ENCODE results near the gene ADGRB3. TPM values are rescaled to one million over a fixed set of nuclear protein-coding genes. Genes with fewer than 3 reads are reported as not detected.

The ADGRB3 gene
- total RNA-seq, 1 donor from 2014 or later, result not detected

DNA sequence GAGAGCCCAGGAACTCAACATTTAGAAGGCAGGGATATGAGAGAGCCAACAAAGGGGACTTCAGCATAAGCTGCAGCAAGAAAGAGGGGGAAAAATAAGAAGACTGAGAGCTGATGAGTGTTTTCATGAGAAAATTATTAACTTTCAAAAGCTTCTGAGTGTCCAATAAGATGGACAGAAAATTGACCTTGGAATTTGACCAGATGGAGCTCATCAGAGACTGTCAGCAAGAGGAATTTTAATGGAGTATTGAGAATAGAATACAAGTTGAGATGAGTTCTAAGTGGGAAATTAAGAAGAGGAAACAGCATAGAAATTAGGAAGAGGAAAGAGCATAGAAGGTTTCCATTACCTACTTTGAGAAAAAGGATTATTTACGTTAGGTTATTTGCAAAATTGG lies 733.5 kb downstream of the ADGRB3 start:
- TF ChIP-seq CTCF (IDR thresholded peaks at IDR 0.05; ENCODE audit: insufficient read depth, low read length, severe bottlenecking), result no peak
- FAIRE-seq, result no peak
- no peak for DNase-seq (ENCODE audit: low read depth)
- no peak overlapping the region for H3K4me3 ChIP-seq (ENCODE audit: low read depth, low read length)
- no peaks in the 10 kb centered on the region for H3K36me3 ChIP-seq (ENCODE audit: control insufficient read depth, insufficient read depth, low read length)
- no peaks in the 10 kb centered on the region for H3K27me3 ChIP-seq (ENCODE audit: control insufficient read depth, insufficient read depth, low read length)

GRCh38 chr6:69370763-69371162 lies 735.7 kb downstream of the ADGRB3 start:
- Histone ChIP-seq H3K27me3 (ENCODE audit: control insufficient read depth, insufficient read depth, low read length) (no peaks in the 10 kb centered on the region), H3K36me3 (ENCODE audit: control insufficient read depth, insufficient read depth, low read length) (no peaks in the 10 kb centered on the region), H3K4me3 (ENCODE audit: low read depth, low read length) (no peak overlapping the region)
- no peak for TF ChIP-seq CTCF (IDR thresholded peaks at IDR 0.05; ENCODE audit: insufficient read depth, low read length, severe bottlenecking)
- FAIRE-seq (no peak), DNase-seq (ENCODE audit: low read depth) (no peak)

DNA sequence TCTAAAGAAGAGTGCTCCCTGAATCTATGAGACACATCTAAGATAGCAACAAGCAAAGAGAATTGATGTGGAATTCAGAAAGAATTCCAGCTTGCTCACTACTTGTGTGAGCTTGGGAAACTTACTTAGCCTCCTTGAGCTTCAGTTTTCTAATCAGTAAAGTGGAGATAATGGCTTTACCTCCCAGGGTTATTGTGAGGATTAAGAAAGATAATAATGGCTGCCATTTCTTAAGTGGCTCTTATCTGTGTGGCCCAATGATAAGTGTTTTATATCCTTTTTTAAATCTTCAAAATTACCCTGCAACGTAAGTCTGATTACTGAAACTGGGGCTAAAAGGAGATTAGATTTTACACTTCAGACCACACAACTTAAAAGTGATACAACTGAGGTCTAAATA lies 743.2 kb downstream of the ADGRB3 start:
- H3K4me3 ChIP-seq (ENCODE audit: low read depth, low read length), result no peak overlapping the region
- FAIRE-seq, result no peak
- no peak for TF ChIP-seq CTCF (IDR thresholded peaks at IDR 0.05; ENCODE audit: insufficient read depth, low read length, severe bottlenecking)
- no peaks in the 10 kb centered on the region for H3K27me3 ChIP-seq (ENCODE audit: control insufficient read depth, insufficient read depth, low read length)
- H3K36me3 ChIP-seq (ENCODE audit: control insufficient read depth, insufficient read depth, low read length), result no peaks in the 10 kb centered on the region
- DNase-seq (ENCODE audit: low read depth), result no peak

- Histone ChIP-seq H3K36me3 (ENCODE audit: control insufficient read depth, insufficient read depth, low read length) (no peaks in the 10 kb centered on the region), H3K4me3 (ENCODE audit: low read depth, low read length) (no peak overlapping the region), H3K27me3 (ENCODE audit: control insufficient read depth, insufficient read depth, low read length) (no peaks in the 10 kb centered on the region)
- TF ChIP-seq CTCF (IDR thresholded peaks at IDR 0.05; ENCODE audit: insufficient read depth, low read length, severe bottlenecking), result no peak
- DNase-seq (ENCODE audit: low read depth) (no peak), FAIRE-seq (no peak)
These were observed 744.4 kb downstream of the ADGRB3 start for GRCh38 chr6:69379518-69379917.

- no peak for FAIRE-seq
- no peaks in the 10 kb centered on the region for H3K36me3 ChIP-seq (ENCODE audit: control insufficient read depth, insufficient read depth, low read length)
- no peak for TF ChIP-seq CTCF (IDR thresholded peaks at IDR 0.05; ENCODE audit: insufficient read depth, low read length, severe bottlenecking)
- no peak for DNase-seq (ENCODE audit: low read depth)
- no peak overlapping the region for H3K4me3 ChIP-seq (ENCODE audit: low read depth, low read length)
- no peaks in the 10 kb centered on the region for H3K27me3 ChIP-seq (ENCODE audit: control insufficient read depth, insufficient read depth, low read length)
These were observed 748.5 kb downstream of the ADGRB3 start for GRCh38 chr6:69383627-69384026.

DNA sequence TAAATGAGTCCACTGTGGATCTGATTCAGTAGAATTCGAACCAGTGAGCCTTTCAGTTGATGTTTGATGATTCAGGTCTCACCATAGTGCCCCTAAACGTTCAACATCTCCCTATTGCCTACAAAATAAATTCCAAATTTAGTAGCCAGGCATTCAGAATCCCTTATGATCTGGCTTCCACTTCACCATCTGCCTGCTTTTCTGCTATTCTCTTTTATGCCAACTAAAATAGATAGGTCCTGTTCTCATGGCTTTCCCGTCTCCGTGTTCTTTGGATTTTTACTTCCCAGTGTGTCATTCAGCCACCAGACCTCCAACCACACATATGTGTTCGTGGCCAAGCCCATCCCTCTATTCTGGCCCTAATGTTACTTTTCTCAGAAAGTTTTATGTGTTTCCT lies 751.3 kb downstream of the ADGRB3 start:
- Histone ChIP-seq H3K36me3 (ENCODE audit: control insufficient read depth, insufficient read depth, low read length) (no peaks in the 10 kb centered on the region), H3K27me3 (ENCODE audit: control insufficient read depth, insufficient read depth, low read length) (no peaks in the 10 kb centered on the region), H3K4me3 (ENCODE audit: low read depth, low read length) (no peak overlapping the region)
- no peak for DNase-seq (ENCODE audit: low read depth)
- FAIRE-seq, result no peak
- TF ChIP-seq CTCF (IDR thresholded peaks at IDR 0.05; ENCODE audit: insufficient read depth, low read length, severe bottlenecking), result no peak

Measured in bronchial epithelial cell (primary cell).